GM12865 (cell line): ENCODE results near the gene HOXD3.

ENCODE experiments used
- DNase-seq: peaks from one replicate; pipeline ENCODE4 v3.0.0; 2010; ENCODE audit warnings: low read depth
- H3K4me3 ChIP-seq: 2 replicates; pipeline ENCODE4 v1.5.1; 2011; ENCODE audit warnings: mild to moderate bottlenecking, low read depth, low read length, control low read depth
- CTCF ChIP-seq: IDR thresholded peaks from 2 replicates; pipeline ENCODE4 v1.5.1; 2011; ENCODE audit warnings: low read length, control low read depth, low read depth, inconsistent platforms; ENCODE audit not compliant: insufficient read depth; ENCODE audit errors: missing control alignments

Gene HOXD3

GRCh38 chr2:176172895-176173566 lies 15.9 kb downstream of the HOXD3 start:
- no peak for DNase-seq
- TF ChIP-seq CTCF, result no peak
- H3K4me3 ChIP-seq, result no peak overlapping the region

GRCh38 chr2:176173567-176174381 lies 16.7 kb downstream of the HOXD3 start:
- TF ChIP-seq CTCF, result no peak
- H3K4me3 ChIP-seq, result no peak overlapping the region

GRCh38 chr2:176174382-176174823 lies 17.3 kb downstream of the HOXD3 start:
- H3K4me3 ChIP-seq, result no peak overlapping the region
- TF ChIP-seq CTCF, result no peak

More at GRCh38 chr2:176173567-176174381, 16.7 kb downstream of the HOXD3 start:
- DNase-seq, result no peak

GRCh38 chr2:176174824-176175708 lies 18.0 kb downstream of the HOXD3 start:
- peak; percentile 9 for DNase-seq
- no peak for TF ChIP-seq CTCF
- no peak overlapping the region for H3K4me3 ChIP-seq

More at GRCh38 chr2:176174382-176174823, 17.3 kb downstream of the HOXD3 start:
- no peak for DNase-seq

GRCh38 chr2:176175709-176176607 lies 18.9 kb downstream of the HOXD3 start:
- no peak for DNase-seq
- no peak for TF ChIP-seq CTCF
- H3K4me3 ChIP-seq, result no peak overlapping the region
